ENCODE results near the gene TPPP. TPM values are rescaled to one million over a fixed set of nuclear protein-coding genes. Genes with fewer than 3 reads are reported as not detected.

The TPPP gene
- polyA plus RNA-seq, 2 of the 4 experiments (the other 2 are of a cell fraction) = 1.0 to 1.4 TPM

DNA sequence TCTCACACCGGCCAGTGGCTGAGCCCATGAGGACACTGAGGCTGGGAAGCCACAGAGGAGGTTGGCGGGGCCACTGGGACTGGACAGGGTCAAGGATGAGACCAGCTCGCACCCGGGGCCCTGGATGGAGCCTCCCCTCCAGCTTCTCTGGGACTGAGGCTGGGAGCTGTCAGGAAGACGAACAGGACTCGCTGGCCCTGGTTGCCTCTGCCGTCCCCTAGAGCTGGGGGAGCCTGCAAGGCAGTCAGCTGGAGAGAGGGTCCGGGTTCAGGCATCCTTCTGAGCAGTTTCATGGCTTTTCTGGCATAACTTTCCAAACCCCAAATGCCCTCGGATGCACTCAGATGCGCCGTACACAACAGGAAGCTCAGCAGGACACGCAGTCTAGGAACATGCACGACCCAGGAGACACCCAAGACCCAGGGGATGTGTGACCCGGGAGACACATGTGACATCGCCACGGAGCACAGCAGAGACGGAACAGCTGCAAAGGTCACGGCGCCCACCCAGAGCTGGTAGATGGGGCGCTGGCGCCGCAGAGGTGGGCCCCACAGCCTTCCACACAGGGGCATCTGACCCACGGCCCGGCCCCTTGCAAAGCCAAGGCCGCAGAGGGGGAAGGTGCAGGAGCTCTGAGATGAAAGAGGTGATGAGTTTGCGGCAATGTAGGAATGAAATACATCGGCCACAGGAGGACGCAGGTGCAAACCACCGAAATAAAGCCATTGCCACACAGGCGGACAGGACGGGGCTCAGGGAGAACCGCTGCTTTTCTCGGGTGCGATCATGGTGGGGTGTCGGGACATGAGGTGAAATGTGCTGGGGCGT lies 17.1 kb downstream of the TPPP start:
- Histone ChIP-seq H3K27ac (no peak overlapping the region), H3K4me1 (peaks cover 30% of the 10 kb centered on the region), H3K4me2 (no peak overlapping the region), H3K9me3 (no peaks in the 10 kb centered on the region), H3K4me3 (no peak overlapping the region)
- DNase-seq (ENCODE audit: low read depth in 1 of 2, low spot score in 1 of 2) (no peak), FAIRE-seq (no peak), ATAC-seq (no peak)
- WGBS (ENCODE audit: missing lambda C conversion rate) = 77% methylated on average over 29 of the region's 36 CpGs
- TF ChIP-seq MAZ (IDR thresholded peaks at IDR 0.05; ENCODE audit: borderline replicate concordance, low read depth, low read length) (no peak), ZSCAN20 (CRISPR knock-in tag; IDR thresholded peaks at IDR 0.05) (no peak), TP53 (CRISPR knock-in tag; IDR thresholded peaks at IDR 0.05) (no peak), GATA3 (IDR thresholded peaks at IDR 0.05; ENCODE audit: borderline replicate concordance) (no peak), NFE2L2 (conservative IDR thresholded peaks at IDR 0.05; ENCODE audit: low read length) (no peak), KDM1A (IDR thresholded peaks at IDR 0.05; ENCODE audit: low read depth) (no peak), HOXB5 (CRISPR knock-in tag; IDR thresholded peaks at IDR 0.05) (no peak), KDM5A (IDR thresholded peaks at IDR 0.05) (no peak), CEBPB (IDR thresholded peaks at IDR 0.05) (no peak), CHD4 (IDR thresholded peaks at IDR 0.05; ENCODE audit: borderline replicate concordance) (no peak), RFX5 (IDR thresholded peaks at IDR 0.05) (no peak), SREBF2 (IDR thresholded peaks at IDR 0.05) (no peak), CBX8 (IDR thresholded peaks at IDR 0.05) (no peak)
- TF ChIP-seq, protein P1, sequence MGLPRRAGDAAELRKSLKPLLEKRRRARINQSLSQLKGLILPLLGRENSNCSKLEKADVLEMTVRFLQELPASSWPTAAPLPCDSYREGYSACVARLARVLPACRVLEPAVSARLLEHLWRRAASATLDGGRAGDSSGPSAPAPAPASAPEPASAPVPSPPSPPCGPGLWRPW (IDR thresholded peaks at IDR 0.05) = no peak
- CTCF ChIA-PET = interaction anchor here (1.5 to 2.2 kb wide), 3 partner anchors 226 to 492 kb away, joined by 3 to 9 read pairs (median 4); no protein-coding TSS in a partner anchor
- POLR2A ChIA-PET = no interaction called here

DNA sequence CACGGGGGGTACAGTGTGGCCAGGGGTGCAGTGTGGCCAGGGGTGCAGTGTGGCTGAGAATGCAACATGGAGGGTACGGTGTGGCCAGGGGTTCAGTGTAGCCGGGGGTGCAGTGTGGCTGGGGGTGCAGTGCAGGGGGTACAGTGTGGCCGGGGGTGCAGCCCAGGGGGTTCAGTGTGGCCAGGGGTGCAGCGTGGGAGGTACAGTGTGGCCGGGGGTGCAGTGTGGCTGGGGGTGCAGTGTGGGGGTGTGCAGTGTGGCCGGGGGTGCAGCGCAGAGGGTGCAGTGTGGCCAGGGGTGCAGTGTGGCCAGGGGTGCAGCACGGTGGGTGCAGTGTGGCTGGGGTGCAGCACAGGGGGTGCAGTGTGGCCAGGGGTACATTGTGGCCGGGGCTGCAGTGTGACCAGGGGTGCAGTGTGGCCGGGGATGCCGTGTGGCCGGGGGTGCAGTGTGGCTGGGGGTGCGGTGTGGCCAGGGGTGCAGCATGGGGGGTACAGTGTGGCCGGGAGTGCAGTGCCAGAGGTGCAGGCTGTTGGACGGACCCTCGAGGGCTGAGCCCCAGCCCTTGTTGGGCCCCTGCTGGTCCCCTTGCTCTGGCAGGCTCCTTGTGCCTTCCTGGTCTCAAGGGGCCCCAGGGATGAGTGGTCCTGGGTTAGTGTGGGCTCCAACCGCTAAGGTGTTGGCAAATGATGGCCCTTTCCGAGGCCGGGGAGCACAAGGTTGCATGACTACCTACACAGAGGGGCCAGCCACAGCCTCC lies 17.9 kb downstream of the TPPP start:
- ATAC-seq (no peak), FAIRE-seq (no peak), DNase-seq (ENCODE audit: low read depth in 1 of 2, low spot score in 1 of 2) (no peak)
- no peaks in the 10 kb centered on the region for H3K9me3 ChIP-seq
- CTCF ChIA-PET = interaction anchor here (1.5 to 2.2 kb wide), 3 partner anchors 228 to 493 kb away, joined by 4 to 9 read pairs (median 4); no protein-coding TSS in a partner anchor
- no peak overlapping the region for H3K27ac ChIP-seq
- no peak overlapping the region for H3K4me3 ChIP-seq
- POLR2A ChIA-PET = no interaction called here
- WGBS (ENCODE audit: missing lambda C conversion rate) = 81% methylated on average over 3 of the region's 20 CpGs
- H3K4me2 ChIP-seq = no peak overlapping the region
- no peak for TF ChIP-seq MYC (IDR thresholded peaks at IDR 0.05; ENCODE audit: borderline replicate concordance, low read length)
- H3K4me1 ChIP-seq = peaks cover 31% of the 10 kb centered on the region

DNA sequence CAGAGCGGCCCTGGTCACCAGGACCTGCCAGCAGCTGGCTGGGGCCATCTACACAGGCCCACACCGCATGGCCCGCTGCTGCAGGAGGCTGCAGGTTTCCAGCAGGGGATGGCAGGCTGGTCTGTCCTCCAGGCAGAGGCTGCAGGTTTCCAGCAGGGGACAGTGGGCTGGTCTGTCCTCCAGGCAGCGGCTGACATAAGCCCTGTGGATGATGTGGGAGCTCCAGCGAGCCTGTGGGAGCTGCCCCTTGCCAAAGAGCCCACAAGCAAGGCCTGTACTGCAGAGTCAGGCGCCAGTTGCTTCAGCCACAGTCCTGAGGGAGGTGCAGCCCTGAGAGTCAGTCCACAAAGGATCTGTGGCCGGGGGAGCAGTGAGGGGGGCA lies 18.5 kb downstream of the TPPP start:
- H3K4me3 ChIP-seq = no peak overlapping the region
- H3K4me2 ChIP-seq = no peak overlapping the region
- 100% methylated on average over 1 of the region's 7 CpGs for WGBS (ENCODE audit: missing lambda C conversion rate)
- ChIA-PET CTCF (interaction anchor here (1.7 to 7.0 kb wide), 3 partner anchors 227 to 249 kb away, joined by 4 to 87 read pairs (median 5); no protein-coding TSS in a partner anchor), POLR2A (no interaction called here)
- TF ChIP-seq, protein P2, sequence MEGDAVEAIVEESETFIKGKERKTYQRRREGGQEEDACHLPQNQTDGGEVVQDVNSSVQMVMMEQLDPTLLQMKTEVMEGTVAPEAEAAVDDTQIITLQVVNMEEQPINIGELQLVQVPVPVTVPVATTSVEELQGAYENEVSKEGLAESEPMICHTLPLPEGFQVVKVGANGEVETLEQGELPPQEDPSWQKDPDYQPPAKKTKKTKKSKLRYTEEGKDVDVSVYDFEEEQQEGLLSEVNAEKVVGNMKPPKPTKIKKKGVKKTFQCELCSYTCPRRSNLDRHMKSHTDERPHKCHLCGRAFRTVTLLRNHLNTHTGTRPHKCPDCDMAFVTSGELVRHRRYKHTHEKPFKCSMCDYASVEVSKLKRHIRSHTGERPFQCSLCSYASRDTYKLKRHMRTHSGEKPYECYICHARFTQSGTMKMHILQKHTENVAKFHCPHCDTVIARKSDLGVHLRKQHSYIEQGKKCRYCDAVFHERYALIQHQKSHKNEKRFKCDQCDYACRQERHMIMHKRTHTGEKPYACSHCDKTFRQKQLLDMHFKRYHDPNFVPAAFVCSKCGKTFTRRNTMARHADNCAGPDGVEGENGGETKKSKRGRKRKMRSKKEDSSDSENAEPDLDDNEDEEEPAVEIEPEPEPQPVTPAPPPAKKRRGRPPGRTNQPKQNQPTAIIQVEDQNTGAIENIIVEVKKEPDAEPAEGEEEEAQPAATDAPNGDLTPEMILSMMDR (IDR thresholded peaks at IDR 0.05) = no peak
- FAIRE-seq (no peak), DNase-seq (ENCODE audit: low read depth in 1 of 2, low spot score in 1 of 2) (no peak), ATAC-seq (peak in 1 of 2 experiments; percentile 1; a peak in 2 of 6 replicates)
- peaks cover 33% of the 10 kb centered on the region for H3K4me1 ChIP-seq
- no peaks in the 10 kb centered on the region for H3K9me3 ChIP-seq
- peak overlapping the region in 1 of 2 experiments; percentile 88; a peak in 1 of 6 replicates for H3K27ac ChIP-seq
